C4-2B (cell line): ENCODE measurements around the gene CDHR3.

Experiments
- CTCF ChIP-seq: fragments of 450-650 bp; conservative IDR thresholded peaks from 2 replicates; pipeline ENCODE4 v1.5.1; 2017; ENCODE audit warnings: mild to moderate bottlenecking
- ZFX ChIP-seq: fragments of 450-650 bp; IDR thresholded peaks from 2 replicates; pipeline ENCODE4 v1.6.1; 2017

GRCh38 chr7:105985672-105986215 lies 22.7 kb downstream of the CDHR3 start:
- TF ChIP-seq CTCF = no peak
- no peak for TF ChIP-seq ZFX
